GM19395 (cell line): Measurements from ENCODE around the gene CSK.

ENCODE experiments used
- ATAC-seq: cut with Tn5 transposase; IDR thresholded peaks from one replicate; pipeline ENCODE4 v1.9.1; 2021; ENCODE audit warnings: mild to moderate bottlenecking, moderate library complexity; ENCODE audit not compliant: unreplicated experiment

Gene CSK

DNA sequence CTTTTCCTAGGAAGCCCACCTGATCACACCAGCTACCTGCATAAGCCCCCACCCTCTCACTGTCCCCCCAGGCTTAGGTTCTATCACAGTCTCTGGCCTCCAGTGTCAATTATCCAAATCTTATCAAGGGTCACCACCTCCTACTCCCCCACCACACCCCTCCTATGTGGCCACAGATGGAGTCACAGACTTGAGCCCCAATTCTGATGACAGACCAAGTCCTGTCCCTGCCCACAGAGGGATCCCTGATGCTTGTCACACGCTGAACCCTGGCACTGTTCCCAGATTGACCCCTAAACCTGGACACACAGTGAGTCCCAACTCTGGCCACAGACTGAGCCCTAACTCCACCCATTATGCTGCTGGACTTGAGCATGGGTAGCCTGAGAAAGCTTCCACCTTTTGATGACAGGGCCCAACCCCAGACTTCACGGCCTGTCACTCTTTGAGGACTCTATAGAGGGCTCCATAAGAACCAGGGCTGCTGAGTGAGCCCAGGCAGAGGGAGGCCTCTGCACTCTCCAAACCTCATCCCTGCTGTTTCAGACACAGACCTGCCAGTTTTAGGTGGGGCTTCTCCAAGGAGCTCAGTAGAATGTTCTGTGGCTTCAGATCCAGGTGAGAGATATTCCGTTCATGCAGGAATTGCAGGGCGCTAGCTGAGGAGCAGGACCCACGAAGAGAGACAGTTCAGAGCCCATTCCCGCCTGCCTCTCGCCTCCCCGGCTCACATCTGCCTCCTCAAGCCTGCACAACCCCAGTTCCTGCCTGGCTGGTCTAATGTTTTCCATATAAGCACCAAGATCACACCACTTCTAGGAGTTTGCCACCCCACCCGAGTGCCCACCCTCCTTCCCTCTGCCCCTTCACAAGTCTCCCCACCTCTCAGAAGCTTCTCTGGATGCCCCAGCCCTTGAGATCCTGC is 59.2 kb downstream of the CSK start:
- no peak for ATAC-seq

DNA sequence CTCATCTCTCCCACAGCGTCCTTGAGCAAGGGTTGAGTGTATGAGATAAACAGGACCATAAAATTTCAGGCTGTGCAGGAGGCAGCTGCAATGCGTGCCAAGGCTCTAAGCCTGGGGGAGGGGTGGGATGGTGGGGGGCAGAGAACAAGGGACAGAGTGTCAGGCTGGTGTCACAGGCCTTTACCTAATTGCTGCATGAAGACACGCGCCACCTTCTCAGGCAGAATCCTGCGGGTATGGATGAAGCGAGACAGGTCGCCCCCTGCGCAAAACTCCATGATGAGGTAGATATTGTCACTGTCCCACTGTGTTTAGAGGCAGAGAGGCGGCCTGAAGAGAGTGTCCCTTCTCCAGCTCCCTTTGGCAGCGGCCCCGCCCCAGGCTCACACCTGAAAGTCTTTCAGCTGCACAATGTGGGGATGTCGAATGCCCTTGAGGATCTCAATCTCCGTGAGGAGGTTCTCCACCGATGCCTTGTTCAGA is 60.1 kb downstream of the CSK start:
- no peak for ATAC-seq

DNA sequence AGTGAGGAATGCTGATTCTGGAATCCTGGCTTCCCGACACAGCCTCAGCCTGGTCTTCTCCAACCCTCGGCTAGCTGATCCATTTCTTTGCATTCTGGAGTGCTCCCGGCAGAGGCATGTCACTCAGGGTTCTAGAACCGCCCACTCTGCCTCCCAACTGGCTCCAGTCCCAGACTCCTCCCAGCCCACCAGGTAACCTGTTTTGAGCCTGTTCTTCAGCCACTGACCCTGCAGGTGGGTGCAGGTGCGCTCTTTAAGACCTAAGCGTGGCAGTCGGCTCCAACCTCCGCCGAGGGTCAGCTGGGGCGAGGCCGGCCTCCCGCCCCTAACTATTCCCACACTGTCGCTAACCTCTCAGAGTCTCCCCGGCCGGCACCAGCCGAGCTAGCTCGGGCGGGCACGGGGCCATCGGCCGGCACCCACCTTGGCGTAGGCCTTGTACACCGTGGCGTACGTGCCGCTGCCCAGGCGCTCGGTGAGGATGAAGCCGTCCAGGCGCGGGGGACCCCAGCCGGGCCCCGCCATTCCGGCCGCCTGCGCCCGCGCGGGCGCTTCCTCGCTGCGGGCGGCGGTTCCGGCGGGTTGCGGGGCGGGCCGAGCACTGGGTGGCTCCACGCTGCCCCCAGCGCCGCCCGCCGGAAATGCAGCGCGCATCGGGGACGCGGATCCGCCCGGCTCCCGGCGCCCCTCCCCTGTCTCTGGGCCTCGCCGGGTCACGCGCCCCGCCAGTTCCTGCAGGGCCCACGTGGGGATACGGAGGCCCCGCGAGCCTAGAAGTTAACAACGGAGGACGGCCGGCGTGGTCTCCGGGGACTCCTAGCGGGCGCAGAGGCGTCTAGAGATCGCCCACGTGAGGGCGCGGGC is 60.9 kb downstream of the CSK start, which contains the start of gene ULK3:
ULK3 (minus strand) TSS at position 576 of the 864 bp plus-strand sequence; CDS start at position 525, 51 bp downstream.
- peak; percentile 75 for ATAC-seq

DNA sequence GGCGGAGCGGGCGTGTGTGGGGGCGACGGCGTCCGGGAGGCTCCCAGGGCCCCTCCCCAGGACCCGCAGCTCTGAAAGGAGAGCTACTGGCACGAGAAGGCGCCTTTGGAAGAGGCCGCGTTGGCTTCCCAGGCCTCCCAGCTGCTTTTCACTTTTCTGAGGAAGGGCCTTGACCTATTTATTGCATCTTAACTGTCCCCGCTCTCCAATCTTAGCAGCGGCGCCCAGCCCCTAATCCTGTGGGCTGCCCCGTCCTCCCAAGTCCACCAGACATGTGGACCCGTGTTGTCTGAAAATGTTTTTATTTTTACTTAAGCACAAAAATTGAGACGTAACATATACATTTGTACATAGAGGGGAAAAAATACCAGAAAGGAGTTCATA is 61.6 kb downstream of the CSK start:
- ATAC-seq, result no peak

DNA sequence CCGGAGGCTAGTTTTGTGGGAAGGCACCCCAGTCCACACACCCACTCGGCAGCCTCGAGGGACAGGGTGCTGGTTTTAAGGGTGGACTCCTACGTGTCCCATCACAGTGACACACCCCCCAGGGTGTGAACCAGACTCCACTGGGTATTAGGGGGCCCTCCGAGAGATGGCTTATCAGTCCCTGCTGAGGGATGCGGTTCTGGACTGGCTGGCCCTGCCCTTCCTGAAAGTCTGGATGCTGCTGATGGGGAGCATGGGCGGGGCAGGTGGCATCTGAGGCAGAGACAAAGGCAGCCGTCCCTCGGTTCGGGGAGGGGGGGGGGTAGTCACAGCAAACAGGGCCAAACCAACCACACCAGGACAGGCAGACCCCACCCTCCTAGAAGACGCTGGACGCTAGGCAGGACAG is 62.0 kb downstream of the CSK start:
- ATAC-seq, result no peak

DNA sequence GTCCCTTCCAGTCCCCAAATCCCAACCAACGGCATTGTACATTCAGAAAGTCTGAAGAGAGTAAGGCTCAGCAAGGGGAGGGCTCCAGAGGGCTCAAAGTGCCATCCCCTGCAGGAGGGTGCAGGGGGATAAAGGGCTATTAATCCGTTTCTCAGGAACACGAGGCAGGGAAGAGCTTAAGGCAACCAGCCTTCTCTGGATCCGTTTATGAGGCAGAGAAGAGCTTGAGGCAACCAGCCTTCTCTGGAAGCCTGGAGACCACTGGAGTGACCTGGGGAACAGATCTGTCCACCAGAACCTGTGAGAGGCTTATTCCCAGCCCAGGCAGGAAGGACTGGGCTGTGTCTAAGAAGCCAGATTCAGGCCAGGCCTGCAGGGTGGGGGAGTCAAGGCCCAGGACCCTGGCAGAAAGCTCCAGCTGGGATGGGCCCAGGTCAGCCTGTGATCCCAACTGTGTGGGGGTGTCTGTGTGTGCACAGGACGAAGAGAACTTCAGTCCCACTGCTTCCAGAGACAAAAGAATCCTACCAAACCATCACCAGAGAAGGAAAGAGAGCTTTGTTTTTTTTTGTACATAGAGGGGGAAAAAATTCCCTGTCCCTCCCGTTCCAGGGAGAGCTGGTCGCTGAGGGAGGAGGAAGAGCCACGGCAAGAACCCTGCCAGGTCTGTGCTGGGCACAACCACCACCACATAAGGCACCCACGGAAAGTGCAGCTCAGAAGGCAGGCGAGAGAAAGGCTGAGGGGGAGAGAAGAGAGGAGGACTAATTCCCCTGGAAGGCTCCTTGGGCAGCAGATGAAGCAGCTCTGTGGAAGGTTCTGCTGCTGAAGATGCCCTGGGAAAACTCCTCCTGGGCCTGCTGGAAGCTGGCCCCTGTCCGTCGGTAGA is 62.7 kb downstream of the CSK start:
- ATAC-seq, result no peak

DNA sequence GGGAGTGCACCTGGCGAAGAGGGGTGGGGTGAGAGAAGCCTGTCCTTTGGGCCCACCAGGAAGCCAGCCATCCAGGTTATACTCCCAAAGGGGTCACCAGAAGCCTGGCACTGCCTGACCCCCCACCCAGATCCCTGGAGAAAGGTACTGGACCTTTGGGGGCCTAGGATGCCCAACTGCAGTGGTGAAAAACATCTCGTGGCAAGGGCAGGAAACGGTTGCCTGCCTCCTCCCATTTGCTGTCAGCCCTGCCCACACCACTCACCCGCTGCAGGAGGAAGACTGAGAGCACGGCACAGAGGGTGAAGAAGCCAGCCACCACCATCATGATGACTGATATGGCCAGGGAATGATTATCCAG is 63.3 kb downstream of the CSK start:
- no peak for ATAC-seq

DNA sequence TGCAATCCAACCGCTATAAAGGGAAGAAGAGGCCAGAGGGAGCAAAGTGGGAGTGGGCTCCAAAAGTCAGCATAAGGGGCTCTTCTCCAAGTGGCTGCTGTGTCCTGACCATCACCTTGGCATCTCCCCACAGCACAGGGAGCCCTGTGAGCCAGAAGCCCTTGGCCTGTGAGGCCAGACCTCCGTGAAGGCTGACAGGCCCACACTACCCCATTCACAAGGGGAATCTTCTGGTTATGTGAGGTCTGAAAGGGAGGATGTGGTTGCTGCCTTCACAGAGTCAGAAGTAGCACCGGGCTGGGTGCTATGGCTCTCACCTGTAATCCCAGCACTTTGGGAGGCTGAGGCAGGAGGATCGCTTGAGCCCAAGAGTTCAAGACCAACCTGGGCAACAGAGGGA is 63.7 kb downstream of the CSK start:
- no peak for ATAC-seq

DNA sequence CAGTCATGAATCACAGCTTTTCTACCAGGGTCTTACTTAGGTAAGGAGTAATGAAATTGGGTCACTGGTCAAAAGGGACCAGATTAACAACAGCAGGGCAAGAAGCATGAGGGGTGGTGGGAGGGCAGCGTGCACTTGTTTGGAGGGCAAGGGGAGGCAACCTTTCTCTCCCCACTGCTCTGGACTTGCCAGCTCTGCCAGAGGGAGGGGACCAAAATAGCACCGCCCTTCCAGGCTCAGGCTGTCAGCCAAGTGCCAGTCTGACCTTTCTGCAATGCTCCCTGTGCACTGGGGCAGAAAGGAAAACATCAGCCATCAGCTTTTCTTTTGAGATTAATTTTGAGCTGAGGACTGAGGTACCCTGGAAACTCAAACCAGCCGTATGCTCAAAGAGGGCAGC is 65.6 kb downstream of the CSK start:
- no peak for ATAC-seq

DNA sequence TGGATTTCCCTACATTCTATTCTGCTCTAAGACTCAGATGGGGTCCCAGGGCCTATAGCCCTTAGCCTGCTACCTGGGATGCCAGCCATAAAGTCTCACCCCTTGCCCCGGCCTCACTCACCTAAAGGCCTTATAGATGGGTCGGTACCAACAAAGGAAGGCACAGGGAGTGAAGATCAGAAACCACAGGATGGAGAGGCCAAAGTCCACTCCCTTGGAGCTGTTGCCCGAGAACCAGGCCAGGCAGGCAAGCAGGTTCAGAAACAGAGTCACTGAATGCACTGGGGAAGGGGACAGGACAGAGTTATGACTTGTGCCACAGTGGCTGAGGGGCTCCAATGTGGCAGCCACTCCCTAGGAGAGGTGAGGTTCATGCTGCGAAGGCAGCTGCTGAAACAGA is 68.5 kb downstream of the CSK start:
- ATAC-seq, result no peak

DNA sequence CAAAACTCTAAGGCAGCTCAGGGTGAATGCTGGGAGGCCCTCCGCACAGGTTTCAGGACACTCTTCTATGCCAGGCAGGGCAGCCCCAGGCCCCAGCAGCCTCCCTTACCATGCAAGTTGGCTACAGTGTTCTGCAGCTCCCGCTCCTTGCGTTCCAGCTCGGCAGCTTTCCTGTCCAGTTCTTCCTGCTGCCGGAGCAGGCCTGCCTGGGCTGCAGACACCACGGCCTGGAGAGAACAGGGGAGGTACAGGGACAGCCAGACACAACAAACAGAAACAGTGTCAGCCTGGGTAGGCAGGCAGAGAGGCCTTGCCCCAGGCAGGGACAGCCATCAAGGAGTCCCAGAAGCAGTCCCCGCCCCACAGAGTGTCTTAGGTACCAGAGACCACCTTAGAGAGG is 70.1 kb downstream of the CSK start:
- no peak for ATAC-seq
